Skeletal muscle satellite cell (primary cell): ENCODE measurements around the gene RBBP8NL.

Experiments used
- H3K27me3 ChIP-seq: 2 replicates; pipeline ENCODE4 v1.7.0; 2013; ENCODE audit warnings: low read length; ENCODE audit not compliant: control insufficient read depth, insufficient read depth
- H3K36me3 ChIP-seq: 2 replicates; pipeline ENCODE4 v1.7.0; 2013; ENCODE audit warnings: mild to moderate bottlenecking, control low read depth, low read length; ENCODE audit not compliant: insufficient read depth
- H3K4me1 ChIP-seq: 2 replicates; pipeline ENCODE4 v1.7.0; 2013; ENCODE audit warnings: low read length; ENCODE audit not compliant: control insufficient read depth, insufficient read depth
- H3K4me2 ChIP-seq: 2 replicates; pipeline ENCODE4 v1.7.0; 2013; ENCODE audit warnings: mild to moderate bottlenecking, low read length
- H3K4me3 ChIP-seq: 2 replicates; pipeline ENCODE4 v1.7.0; 2013; ENCODE audit warnings: low read length
- H3K9ac ChIP-seq: 2 replicates; pipeline ENCODE4 v1.7.0; 2013; ENCODE audit warnings: mild to moderate bottlenecking, low read depth, low read length, moderate library complexity
- H3K9me3 ChIP-seq: replicated peaks from 2 replicates; pipeline ENCODE4 v1.7.0; 2013; ENCODE audit warnings: mild to moderate bottlenecking, control low read depth, low read length

The RBBP8NL gene

DNA sequence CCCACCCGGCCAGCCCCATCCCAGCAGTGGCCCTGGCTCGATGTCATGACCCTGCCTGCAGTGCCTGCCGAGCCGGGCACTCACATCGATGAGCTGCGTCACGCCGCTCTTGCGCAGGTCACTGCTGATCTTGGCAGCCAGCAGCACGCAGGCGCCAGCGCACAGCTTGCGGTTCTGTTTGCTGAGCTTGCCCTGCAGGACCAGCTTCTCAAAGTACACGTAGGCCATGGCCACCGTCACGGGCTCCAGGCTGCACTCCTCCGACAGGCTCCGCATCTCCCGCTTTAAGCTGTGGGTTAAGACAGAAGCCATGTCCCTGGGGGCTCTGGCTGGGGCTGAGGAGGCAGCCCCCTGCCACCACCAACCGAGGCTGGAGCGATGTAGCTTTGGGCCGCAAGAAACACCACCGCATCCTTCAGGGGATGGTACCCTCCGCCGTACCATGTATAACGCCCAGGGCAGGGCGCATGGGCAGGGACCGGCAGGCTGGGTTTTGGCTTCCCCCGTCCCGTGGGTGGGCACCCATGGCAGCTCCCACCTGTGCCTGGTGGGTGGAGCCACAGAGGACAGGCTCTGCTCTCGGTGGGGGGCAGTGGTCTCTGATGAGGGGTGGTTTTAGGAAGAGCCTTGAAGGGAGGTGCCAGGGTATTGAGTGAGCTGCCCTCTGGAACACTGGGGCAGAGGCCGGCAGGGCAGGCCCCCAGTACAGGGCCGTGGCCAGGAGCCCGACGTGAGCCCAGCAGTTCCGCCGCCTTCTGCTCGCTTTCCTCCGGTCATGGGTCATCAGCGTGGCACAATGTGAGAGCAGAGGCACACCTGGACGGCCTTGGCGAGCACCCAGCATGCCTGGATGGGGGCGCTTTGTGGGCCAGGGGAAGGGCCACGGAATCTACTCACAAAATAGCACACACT, 35.9 kb downstream of the RBBP8NL start:
- Histone ChIP-seq H3K9ac (no peak overlapping the region), H3K36me3 (peaks cover 43% of the 10 kb centered on the region), H3K9me3 (no peaks in the 10 kb centered on the region), H3K27me3 (no peaks in the 10 kb centered on the region), H3K4me2 (no peak overlapping the region), H3K4me3 (no peak overlapping the region), H3K4me1 (peaks cover 14% of the 10 kb centered on the region)

DNA sequence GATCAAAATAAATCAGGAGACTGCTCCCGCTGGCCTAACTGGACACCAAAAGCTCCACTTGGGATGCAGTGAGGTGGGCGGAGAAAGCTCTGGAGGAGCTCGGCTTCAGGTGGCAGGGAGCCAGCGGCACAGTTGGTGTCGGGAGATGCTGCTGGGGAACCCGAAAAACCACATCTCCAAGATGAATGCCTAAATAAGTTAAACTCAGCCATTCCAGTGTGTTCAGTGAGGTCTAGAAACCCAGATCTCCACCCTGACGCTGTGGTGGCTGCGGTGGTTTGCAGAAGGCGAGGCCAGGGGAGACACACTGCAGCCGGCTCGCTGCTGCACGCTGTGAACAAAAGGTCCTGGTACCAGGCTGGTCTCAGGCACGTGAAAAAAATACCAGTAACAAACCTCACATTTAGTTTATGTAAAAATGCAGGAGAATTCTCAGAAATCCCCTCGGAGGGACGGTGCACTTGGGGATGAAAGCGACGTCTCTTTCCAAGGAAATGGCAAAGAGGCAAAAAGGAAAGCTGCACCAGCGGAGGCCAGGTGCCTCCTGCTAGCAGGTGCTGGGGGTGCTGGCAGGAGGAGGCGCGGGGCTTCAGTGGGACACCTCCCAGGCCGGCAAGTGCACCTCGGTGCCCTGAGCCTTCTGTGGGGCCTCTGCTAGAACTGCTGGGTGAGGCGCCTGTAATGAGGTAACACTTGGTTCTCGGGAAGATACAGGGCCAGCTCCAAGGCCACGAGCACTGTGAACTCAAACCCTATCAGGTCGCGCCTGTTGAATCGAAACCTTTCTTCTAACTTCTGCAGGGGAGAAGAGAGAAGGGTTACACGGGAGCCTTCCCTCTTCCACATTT, 36.8 kb downstream of the RBBP8NL start:
- no peak overlapping the region for H3K9ac ChIP-seq
- H3K27me3 ChIP-seq = no peaks in the 10 kb centered on the region
- no peak overlapping the region for H3K4me3 ChIP-seq
- H3K9me3 ChIP-seq = no peaks in the 10 kb centered on the region
- H3K4me1 ChIP-seq = peaks cover 14% of the 10 kb centered on the region
- peaks cover 43% of the 10 kb centered on the region for H3K36me3 ChIP-seq
- H3K4me2 ChIP-seq = no peak overlapping the region

DNA sequence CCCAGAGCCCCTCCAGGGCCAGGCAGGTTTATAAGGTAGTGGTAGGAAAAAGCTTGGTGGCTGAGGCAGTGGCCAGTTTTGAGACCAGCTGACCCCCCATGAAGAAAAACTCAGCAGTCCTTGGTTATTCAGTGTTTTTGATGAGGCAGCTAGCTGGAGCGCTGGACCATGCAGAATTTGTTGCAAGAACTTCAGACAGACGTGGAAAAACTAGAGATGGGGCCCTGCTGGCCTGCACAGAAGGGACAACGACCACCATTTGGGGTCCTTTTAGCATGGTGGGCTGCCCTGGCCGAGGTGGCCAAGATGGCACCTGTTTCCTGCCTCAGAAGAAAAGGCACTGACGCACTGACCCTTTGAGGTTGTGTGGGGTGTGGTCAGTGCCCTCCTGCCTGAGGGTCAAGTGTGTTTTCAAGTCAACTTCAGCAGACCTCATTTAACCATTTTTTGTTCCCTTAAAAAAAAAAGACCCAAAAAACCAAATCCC, 37.7 kb downstream of the RBBP8NL start:
- H3K4me1 ChIP-seq = peaks cover 19% of the 10 kb centered on the region
- no peak overlapping the region for H3K4me3 ChIP-seq
- peaks cover 43% of the 10 kb centered on the region for H3K36me3 ChIP-seq
- no peak overlapping the region for H3K4me2 ChIP-seq
- H3K9ac ChIP-seq = no peak overlapping the region
- no peaks in the 10 kb centered on the region for H3K27me3 ChIP-seq
- H3K9me3 ChIP-seq = no peaks in the 10 kb centered on the region

DNA sequence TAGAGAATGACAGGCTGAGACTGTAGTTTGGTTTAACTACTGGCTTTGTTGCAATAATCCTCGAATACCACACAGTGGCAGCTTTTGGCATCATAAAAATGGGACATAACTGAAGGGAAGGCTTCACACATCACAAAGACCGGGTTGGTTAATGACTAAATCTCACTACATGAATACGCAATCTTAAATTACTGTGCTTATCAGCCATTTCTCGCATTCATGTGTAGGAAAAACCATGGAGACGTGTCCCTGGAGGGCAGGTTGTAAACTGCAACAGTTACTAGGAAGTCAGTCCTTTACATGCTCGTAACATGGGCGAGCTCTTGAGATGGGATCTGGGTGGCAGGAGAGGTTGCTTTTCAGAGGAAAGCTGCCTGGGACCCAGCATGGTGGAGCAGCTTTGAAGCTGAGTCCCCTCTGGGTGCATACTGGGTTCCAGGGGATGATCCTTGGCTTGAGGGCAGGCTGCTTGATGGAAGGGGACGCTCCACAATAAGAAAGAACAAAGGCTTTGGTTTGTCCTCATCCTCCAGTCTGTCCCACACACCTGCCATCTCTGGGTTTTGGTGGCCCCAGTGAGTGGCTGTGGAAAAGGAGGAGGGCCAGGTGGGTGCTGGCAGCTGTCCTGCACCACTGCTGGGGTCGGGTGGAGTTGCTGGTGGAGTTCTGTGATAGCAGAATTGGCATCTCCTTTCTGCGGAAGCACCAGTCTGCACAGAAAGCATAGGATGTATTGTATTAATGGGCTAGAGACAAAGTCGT, 38.3 kb downstream of the RBBP8NL start:
- Histone ChIP-seq H3K9ac (no peak overlapping the region), H3K9me3 (no peaks in the 10 kb centered on the region), H3K4me1 (peaks cover 19% of the 10 kb centered on the region), H3K4me3 (no peak overlapping the region), H3K27me3 (no peaks in the 10 kb centered on the region), H3K4me2 (peak overlapping the region; percentile 96), H3K36me3 (peaks cover 43% of the 10 kb centered on the region)

DNA sequence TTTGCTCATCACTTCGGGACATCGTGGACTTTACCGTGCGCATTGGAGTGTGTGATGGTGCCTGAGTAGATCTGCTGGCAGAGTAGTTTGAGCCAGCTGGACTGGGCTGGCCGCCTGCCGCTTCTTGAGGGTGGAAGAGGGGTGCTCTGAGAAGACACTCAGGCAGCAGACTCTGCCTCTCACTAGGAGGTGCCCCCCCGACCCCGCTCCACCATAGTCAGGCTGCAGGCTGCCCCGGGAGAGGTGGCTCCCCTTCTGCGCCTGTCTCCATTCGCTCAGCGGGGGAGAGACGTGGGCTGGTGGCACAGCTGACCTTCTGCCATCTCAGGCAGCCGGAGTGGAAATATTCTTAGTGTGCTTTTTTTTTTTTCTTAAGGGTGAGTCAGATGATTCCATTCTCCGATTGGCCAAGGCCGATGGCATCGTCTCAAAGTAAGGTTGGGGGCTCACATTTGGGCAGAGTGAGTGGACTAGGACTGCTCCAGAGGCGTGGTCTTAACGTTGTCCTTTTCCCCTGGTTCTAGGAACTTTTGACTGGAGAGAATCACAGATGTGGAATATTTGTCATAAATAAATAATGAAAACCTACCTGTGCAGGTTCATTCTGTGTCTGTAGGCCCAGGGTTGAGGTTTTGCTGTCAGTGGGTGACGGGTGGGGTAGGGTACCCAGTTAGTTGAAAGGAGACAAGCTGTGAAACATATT, 39.3 kb downstream of the RBBP8NL start:
- H3K36me3 ChIP-seq = peaks cover 39% of the 10 kb centered on the region

DNA sequence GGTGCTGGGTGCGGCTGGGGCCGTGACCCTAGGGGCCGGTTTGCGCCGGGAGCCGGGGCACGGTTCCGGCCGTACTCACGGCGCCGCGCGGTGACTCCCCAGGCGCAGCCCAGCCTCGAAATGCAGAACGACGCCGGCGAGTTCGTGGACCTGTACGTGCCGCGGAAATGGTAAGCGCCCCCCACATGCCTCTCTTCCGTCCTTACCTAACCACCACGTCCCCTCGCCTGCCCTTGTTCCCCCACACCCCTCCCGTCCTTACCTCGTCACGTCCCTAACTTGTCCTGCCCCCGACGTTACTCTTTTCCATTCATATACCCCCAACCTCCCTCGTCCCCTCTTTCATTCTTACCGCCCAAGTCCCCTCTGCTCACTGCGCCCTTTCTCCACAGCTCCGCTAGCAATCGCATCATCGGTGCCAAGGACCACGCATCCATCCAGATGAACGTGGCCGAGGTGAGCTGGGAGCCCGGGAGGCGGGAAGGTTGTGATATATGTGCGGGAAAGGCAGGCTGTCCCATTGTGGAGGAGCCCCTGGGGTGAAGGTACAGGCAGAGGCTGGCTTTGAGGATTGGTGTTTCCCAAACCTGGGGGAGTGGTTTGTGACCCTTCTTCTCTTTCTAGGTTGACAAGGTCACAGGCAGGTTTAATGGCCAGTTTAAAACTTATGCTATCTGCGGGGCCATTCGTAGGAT, 40.0 kb downstream of the RBBP8NL start:
- Histone ChIP-seq H3K36me3 (peaks cover 39% of the 10 kb centered on the region), H3K4me1 (peaks cover 19% of the 10 kb centered on the region)

More for the DNA sequence above, 39.3 kb downstream of the RBBP8NL start:
- peaks cover 19% of the 10 kb centered on the region for H3K4me1 ChIP-seq
- H3K27me3 ChIP-seq = no peaks in the 10 kb centered on the region
- H3K9me3 ChIP-seq = no peaks in the 10 kb centered on the region
- peak overlapping the region; percentile 96 for H3K4me2 ChIP-seq
- H3K9ac ChIP-seq = peak overlapping the region; percentile 99
- peak overlapping the region; percentile 96 for H3K4me3 ChIP-seq

DNA sequence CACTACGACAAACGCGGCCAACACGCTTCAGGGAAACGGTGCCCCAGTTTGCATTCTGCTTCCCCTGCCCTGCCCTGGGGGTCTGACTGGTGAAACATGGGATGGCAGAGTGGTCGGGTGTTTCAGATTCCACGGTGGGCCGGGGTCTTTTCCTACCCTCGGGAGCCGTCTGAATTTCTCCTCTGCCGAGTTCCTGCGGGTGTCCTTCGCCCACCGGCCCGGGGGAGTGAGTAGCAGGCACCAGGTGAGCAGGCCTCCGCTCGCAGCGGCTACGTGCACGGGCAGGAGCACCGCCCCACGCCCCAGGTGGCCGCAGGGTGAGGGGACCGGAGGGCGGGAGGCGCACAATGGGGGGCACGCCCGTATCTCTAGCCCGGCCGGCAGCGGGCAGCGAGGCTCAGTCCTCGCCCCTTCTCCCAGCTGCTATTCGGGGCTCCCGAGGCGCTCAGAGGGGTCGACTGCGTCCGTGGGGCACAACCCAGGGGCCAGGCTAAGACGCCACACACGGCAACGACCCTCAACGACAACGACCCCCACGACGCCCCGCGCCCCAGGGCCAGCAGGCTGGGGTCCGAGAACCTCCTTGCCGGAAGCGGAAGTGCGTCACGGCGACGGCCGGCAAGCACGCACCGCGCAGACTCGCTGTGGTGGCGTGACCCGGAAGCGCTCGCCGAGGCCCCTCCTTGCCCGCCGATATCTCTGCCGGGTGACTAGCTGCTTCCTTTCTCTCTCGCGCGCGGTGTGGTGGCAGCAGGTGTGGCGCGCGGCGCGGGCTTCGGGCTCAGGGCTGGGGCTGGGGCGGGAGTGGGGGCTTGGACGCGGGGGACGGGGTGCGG, 40.7 kb downstream of the RBBP8NL start, which contains the start of gene RPS21:
RPS21 (plus strand) TSS at position 721 of the 836 bp plus-strand sequence. CDS start 236 bp downstream, outside the sequence.
- H3K36me3 ChIP-seq = peaks cover 47% of the 10 kb centered on the region
- H3K4me2 ChIP-seq = peak within 1 kb of the TSS; percentile 96
- H3K4me3 ChIP-seq = peak within 1 kb of the TSS; percentile 96
- H3K9ac ChIP-seq = peak within 1 kb of the TSS; percentile 99
- H3K27me3 ChIP-seq = no peaks in the 10 kb centered on the region
- H3K4me1 ChIP-seq = peaks cover 21% of the 10 kb centered on the region
- no peaks in the 10 kb centered on the region for H3K9me3 ChIP-seq

More for the DNA sequence above, 40.0 kb downstream of the RBBP8NL start:
- no peaks in the 10 kb centered on the region for H3K9me3 ChIP-seq
- no peaks in the 10 kb centered on the region for H3K27me3 ChIP-seq
- peak overlapping the region; percentile 99 for H3K9ac ChIP-seq
- H3K4me3 ChIP-seq = peak overlapping the region; percentile 96
- peak overlapping the region; percentile 96 for H3K4me2 ChIP-seq

DNA sequence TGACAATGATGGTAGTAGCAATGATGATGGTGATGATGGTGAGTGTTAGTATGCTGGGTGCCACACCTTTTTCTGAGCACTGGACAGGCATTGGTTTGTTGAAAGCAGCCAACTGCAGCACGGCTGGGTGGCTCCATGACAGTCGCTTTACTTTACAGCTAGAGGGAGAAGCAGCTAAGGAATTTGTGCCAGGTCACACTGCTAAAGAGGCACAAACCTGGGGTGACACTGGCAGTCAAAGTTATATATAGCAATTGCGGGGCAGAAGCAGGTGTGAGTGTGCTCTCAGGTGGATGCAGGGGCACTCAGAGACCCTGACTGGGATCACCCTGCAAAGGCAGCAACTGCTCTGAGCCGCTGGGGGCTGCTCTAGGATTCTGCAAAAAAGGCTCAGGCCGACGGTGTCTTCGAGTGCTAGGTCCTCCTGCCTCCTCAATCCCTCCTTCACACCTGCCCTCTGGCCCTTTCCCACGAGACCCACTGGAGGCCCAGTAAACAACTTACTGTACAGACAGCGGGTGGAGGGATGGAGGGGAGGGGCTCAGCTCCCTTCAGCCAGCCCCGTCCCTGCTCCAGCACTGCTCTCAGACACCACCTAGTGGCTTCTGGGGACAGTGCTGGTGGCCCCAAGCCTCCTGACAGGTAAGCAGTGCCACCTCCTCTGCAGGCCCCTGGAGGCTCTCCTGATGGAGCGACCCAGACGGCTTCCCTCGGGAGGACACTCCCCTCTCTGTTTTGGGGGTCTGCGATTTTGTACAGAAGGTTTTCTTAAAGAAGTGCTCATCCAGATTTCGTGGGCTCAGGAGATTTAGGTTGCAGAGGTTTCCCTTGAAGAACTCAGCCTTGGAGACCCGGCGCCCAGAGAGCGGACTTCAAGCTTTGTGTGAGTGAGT, 44.8 kb downstream of the RBBP8NL start:
- no peaks in the 10 kb centered on the region for H3K27me3 ChIP-seq
- no peak overlapping the region for H3K9ac ChIP-seq
- peaks cover 13% of the 10 kb centered on the region for H3K36me3 ChIP-seq
- H3K4me1 ChIP-seq = peaks cover 24% of the 10 kb centered on the region
- no peak overlapping the region for H3K4me2 ChIP-seq
- no peak overlapping the region for H3K4me3 ChIP-seq
- no peaks in the 10 kb centered on the region for H3K9me3 ChIP-seq

DNA sequence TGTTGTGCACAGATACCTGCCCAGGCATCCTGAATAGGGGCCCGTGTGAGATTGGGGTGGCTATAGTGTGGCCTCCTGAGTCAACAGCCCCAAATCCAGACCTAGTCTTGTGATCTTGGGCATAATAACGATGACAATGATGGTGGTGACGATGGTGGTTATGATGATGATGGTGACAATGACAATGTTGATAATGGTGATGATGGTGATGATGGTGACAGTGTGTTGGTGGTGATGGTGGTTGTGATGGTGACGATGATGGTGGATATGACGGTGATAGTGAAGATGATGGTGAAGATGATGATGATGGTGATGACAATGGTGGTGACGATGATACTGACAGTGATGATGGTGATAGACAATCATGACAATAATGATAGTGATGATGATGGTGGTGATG, 45.5 kb downstream of the RBBP8NL start:
- Histone ChIP-seq H3K4me2 (no peak overlapping the region), H3K9ac (no peak overlapping the region), H3K36me3 (peaks cover 9% of the 10 kb centered on the region), H3K27me3 (no peaks in the 10 kb centered on the region), H3K4me3 (no peak overlapping the region), H3K9me3 (no peaks in the 10 kb centered on the region), H3K4me1 (peaks cover 24% of the 10 kb centered on the region)
